Hematopoietic multipotent progenitor cell treated with erythropoietin and hydrocortisone succinate and interleukin-3 and kit ligand, for 17 days (in vitro differentiated cells): ENCODE results near the gene UBE2I.
"Not testable (repeated sequence)": the region's sequence is repeated elsewhere in the genome, so short reads cannot be mapped to it uniquely, and the experiment has no call there.

Source experiments
- DNase-seq: peaks from one replicate; pipeline ENCODE4 v3.0.0-alpha.2; 2015; ENCODE audit warnings: low spot score

The UBE2I gene

GRCh38 chr16:1308977-1309885 is at the start of gene UBE2I:
Gene UBE2I (plus strand): TSS chr16:1309636. CDS start chr16:1314031, 4,395 bp downstream.
- DNase-seq: peak; percentile 96

- DNase-seq: no peak
These were observed 49.7 kb upstream of the UBE2I start for GRCh38 chr16:1259760-1260068.

GRCh38 chr16:1260101-1260680 is 49.2 kb upstream of the UBE2I start:
- no peak for DNase-seq

- DNase-seq: no peak
These were observed 48.1 kb upstream of the UBE2I start for GRCh38 chr16:1261131-1261892.

GRCh38 chr16:1262210-1262845 is 47.1 kb upstream of the UBE2I start:
- no peak for DNase-seq

- DNase-seq: no peak
These were observed 46.6 kb upstream of the UBE2I start for GRCh38 chr16:1262846-1263221.

- DNase-seq: no peak
These were observed 45.7 kb upstream of the UBE2I start for GRCh38 chr16:1263591-1264344.

- DNase-seq: no peak
These were observed 44.9 kb upstream of the UBE2I start for GRCh38 chr16:1264345-1265089.

GRCh38 chr16:1265090-1265630 is 44.3 kb upstream of the UBE2I start:
- no peak for DNase-seq

- DNase-seq: no peak
These were observed 43.6 kb upstream of the UBE2I start for GRCh38 chr16:1265826-1266225.

GRCh38 chr16:1269418-1269817 is 40.0 kb upstream of the UBE2I start:
- not testable (repeated sequence) for DNase-seq

- no peak for DNase-seq
These were observed 38.1 kb upstream of the UBE2I start for GRCh38 chr16:1271380-1271723.

- DNase-seq: peak; percentile 78
These were observed 37.6 kb upstream of the UBE2I start for GRCh38 chr16:1271724-1272413.

GRCh38 chr16:1272453-1273198 is 36.8 kb upstream of the UBE2I start:
- DNase-seq: no peak

- DNase-seq: no peak
These were observed 35.6 kb upstream of the UBE2I start for GRCh38 chr16:1273816-1274215.

GRCh38 chr16:1274767-1275166 is 34.7 kb upstream of the UBE2I start:
- DNase-seq: no peak

- DNase-seq: no peak
These were observed 33.5 kb upstream of the UBE2I start for GRCh38 chr16:1275791-1276579.

- no peak for DNase-seq
These were observed 32.9 kb upstream of the UBE2I start for GRCh38 chr16:1276580-1276878.

GRCh38 chr16:1277151-1277598 is 32.3 kb upstream of the UBE2I start:
- no peak for DNase-seq
